Measurements from ENCODE around the gene NME3. TPM values are rescaled to one million over a fixed set of nuclear protein-coding genes. Genes with fewer than 3 reads are reported as not detected.

NME3 gene
- total RNA-seq, 1 experiment from 2014 or later: 103 TPM

DNA sequence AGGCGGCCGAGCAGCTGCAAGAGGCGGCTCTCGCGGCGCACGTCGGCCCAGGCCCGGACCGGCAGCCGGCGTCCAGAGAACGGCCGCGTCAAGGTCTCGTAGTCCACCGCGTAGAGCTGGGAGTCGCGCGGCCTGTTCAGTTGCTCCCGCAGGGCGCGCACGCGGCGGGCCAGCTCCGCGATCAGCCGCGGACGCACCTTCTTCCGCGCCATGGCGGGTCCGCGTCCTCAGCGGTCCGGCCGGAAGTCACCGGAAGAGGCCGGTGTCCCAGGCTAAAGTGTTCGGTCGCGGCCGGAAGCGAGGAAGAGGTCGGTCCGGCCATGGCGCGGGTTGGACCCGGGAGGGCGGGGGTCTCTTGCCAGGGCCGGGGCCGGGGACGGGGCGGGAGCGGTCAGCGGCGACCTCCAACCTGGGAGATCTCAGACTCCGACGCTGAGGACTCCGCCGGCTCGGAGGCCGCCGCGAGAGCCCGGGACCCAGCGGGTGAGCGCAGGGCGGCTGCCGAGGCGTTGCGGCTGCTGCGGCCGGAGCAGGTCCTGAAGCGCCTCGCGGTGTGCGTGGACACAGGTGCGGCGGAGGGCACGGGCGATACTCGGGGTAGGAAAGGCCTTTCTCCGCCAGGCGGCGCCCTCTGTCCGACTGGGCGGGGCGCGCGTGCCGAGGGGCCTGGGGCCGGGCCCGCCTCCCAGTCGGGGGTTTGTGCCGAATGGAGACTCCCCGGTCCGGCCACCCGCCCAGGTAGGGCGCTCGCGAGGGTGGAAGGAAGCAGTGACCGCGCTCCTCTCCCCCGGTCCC lies 1.8 kb upstream of the NME3 start, which contains the start of gene MRPS34:
Gene MRPS34, minus strand, starts transcription at position 227 of the 795 bp plus-strand sequence. Its CDS starts 15 bp downstream, at position 212.
- BruUV-seq (replicated peaks): no TSS peak
- Histone ChIP-seq H3K27me3 (ENCODE audit: insufficient read depth, low read length) (no peaks in the 10 kb centered on the region), H3K9ac (ENCODE audit: low read length) (peak within 1 kb of the TSS; percentile 93), H3K4me2 (ENCODE audit: low read length) (peak within 1 kb of the TSS; percentile 100), H2AFZ (ENCODE audit: low read depth, low read length, poor library complexity, severe bottlenecking) (no peak within 1 kb of the TSS), H3K9me2 (ENCODE audit: insufficient read depth) (no peaks in the 10 kb centered on the region), H4K20me1 (ENCODE audit: insufficient read depth) (peaks cover 5% of the 10 kb centered on the region; the same call in 1 of the 2 replicates), H3K79me2 (ENCODE audit: insufficient read depth, low read length) (peaks cover 52% of the 10 kb centered on the region), H3K36me3 (ENCODE audit: control insufficient read depth in 1 of 2, insufficient read depth in 2 of 2, low read length in 2 of 2) (peaks cover 0 to 8% of the 10 kb centered on the region in 2 experiments; a peak in 3 of 4 replicates), H3K4me1 (ENCODE audit: control insufficient read depth in 1 of 2, insufficient read depth in 2 of 2, low read length in 2 of 2) (peaks cover 14 to 29% of the 10 kb centered on the region in 2 experiments), H3K27ac (ENCODE audit: low read depth, low read length) (peak within 1 kb of the TSS; percentile 95), H3K9me3 (ENCODE audit: control insufficient read depth in 1 of 2, insufficient read depth in 1 of 2, low read depth in 1 of 2, low read length in 2 of 2) (no peaks in the 10 kb centered on the region), H3K4me3 (replicated peaks in 1 of 2; ENCODE audit: low read depth in 1 of 2, low read length in 2 of 2) (peak within 1 kb of the TSS; percentile 88 to 97)
- ChIA-PET RAD21 (ENCODE audit: low non-redundant PET in 1 of 2, low total read pairs in 2 of 2, uncharacterized antibody in 2 of 2, unreplicated experiment in 2 of 2) (no interaction called here), CTCF (interaction anchor here (0.7 to 1.9 kb wide), 5 partner anchors 9 to 95 kb away, joined by 3 to 13 read pairs (median 5); partner anchors contain the start of genes FAHD1, HAGH, JPT2 and MAPK8IP3), POLR2A (interaction anchor here (3.5 kb wide), 1 partner anchor 9 kb away, joined by 23 read pairs; the partner anchor contains the start of genes NUBP2 and SPSB3)
- peak; percentile 80 for DNase-seq (ENCODE audit: low read depth, low spot score)
- ATAC-seq: peak; percentile 56
- intact Hi-C loops (cut with micrococcal nuclease): loop anchor here (1.0 kb wide), 1 partner anchor 9 kb away; the partner anchor contains the start of genes NUBP2 and SPSB3
- TF ChIP-seq POLR2AphosphoS5 (IDR thresholded peaks at IDR 0.05; ENCODE audit: low read depth, low read length) (peak; percentile 80), SRF (IDR thresholded peaks at IDR 0.05; ENCODE audit: low read depth) (no peak), YY1 (IDR thresholded peaks at IDR 0.05; ENCODE audit: extremely low read depth, insufficient replicate concordance, low read depth, low read length) (peak; percentile 92), ZFX (IDR thresholded peaks at IDR 0.05) (peak; percentile 89), SP1 (IDR thresholded peaks at IDR 0.05; ENCODE audit: low read depth) (no peak), POLR2A (IDR thresholded peaks at IDR 0.05; ENCODE audit: borderline replicate concordance, extremely low read depth, insufficient read depth, insufficient read length) (peak; percentile 63), FOSL1 (IDR thresholded peaks at IDR 0.05; ENCODE audit: low read depth) (no peak)
- TF ChIP-seq, protein P1, sequence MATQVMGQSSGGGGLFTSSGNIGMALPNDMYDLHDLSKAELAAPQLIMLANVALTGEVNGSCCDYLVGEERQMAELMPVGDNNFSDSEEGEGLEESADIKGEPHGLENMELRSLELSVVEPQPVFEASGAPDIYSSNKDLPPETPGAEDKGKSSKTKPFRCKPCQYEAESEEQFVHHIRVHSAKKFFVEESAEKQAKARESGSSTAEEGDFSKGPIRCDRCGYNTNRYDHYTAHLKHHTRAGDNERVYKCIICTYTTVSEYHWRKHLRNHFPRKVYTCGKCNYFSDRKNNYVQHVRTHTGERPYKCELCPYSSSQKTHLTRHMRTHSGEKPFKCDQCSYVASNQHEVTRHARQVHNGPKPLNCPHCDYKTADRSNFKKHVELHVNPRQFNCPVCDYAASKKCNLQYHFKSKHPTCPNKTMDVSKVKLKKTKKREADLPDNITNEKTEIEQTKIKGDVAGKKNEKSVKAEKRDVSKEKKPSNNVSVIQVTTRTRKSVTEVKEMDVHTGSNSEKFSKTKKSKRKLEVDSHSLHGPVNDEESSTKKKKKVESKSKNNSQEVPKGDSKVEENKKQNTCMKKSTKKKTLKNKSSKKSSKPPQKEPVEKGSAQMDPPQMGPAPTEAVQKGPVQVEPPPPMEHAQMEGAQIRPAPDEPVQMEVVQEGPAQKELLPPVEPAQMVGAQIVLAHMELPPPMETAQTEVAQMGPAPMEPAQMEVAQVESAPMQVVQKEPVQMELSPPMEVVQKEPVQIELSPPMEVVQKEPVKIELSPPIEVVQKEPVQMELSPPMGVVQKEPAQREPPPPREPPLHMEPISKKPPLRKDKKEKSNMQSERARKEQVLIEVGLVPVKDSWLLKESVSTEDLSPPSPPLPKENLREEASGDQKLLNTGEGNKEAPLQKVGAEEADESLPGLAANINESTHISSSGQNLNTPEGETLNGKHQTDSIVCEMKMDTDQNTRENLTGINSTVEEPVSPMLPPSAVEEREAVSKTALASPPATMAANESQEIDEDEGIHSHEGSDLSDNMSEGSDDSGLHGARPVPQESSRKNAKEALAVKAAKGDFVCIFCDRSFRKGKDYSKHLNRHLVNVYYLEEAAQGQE (IDR thresholded peaks at IDR 0.05; ENCODE audit: low read depth): no peak
- TF ChIP-seq, protein P2, sequence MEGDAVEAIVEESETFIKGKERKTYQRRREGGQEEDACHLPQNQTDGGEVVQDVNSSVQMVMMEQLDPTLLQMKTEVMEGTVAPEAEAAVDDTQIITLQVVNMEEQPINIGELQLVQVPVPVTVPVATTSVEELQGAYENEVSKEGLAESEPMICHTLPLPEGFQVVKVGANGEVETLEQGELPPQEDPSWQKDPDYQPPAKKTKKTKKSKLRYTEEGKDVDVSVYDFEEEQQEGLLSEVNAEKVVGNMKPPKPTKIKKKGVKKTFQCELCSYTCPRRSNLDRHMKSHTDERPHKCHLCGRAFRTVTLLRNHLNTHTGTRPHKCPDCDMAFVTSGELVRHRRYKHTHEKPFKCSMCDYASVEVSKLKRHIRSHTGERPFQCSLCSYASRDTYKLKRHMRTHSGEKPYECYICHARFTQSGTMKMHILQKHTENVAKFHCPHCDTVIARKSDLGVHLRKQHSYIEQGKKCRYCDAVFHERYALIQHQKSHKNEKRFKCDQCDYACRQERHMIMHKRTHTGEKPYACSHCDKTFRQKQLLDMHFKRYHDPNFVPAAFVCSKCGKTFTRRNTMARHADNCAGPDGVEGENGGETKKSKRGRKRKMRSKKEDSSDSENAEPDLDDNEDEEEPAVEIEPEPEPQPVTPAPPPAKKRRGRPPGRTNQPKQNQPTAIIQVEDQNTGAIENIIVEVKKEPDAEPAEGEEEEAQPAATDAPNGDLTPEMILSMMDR (IDR thresholded peaks at IDR 0.05 in 2 of 3, conservative IDR thresholded peaks at IDR 0.05 in 1 of 3; ENCODE audit: borderline replicate concordance in 1 of 3, insufficient read depth in 1 of 3, low read depth in 2 of 3, low read length in 2 of 3): peak in 2 of 3 experiments; percentile 68 to 77; a peak in 4 of 6 replicates
- TF ChIP-seq, protein P3, sequence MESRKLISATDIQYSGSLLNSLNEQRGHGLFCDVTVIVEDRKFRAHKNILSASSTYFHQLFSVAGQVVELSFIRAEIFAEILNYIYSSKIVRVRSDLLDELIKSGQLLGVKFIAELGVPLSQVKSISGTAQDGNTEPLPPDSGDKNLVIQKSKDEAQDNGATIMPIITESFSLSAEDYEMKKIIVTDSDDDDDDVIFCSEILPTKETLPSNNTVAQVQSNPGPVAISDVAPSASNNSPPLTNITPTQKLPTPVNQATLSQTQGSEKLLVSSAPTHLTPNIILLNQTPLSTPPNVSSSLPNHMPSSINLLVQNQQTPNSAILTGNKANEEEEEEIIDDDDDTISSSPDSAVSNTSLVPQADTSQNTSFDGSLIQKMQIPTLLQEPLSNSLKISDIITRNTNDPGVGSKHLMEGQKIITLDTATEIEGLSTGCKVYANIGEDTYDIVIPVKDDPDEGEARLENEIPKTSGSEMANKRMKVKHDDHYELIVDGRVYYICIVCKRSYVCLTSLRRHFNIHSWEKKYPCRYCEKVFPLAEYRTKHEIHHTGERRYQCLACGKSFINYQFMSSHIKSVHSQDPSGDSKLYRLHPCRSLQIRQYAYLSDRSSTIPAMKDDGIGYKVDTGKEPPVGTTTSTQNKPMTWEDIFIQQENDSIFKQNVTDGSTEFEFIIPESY (IDR thresholded peaks at IDR 0.05; ENCODE audit: extremely low read depth, insufficient replicate concordance, low read length): peak; percentile 8
